Mesenchymal stem cell (in vitro differentiated cells and primary cell): ENCODE data around the gene FAM135A.

Experiments used
- DNase-seq: peaks from one replicate; pipeline ENCODE4 v3.0.0-alpha.2; 2013
- H2AFZ ChIP-seq: one replicate; pipeline ENCODE4 v1.6.1; 2013; ENCODE audit warnings: low read depth, mild to moderate bottlenecking, control low read depth, inconsistent platforms, low read length, moderate library complexity
- H2AK5ac ChIP-seq: 2 replicates; pipeline ENCODE4 v1.6.1; 2013; ENCODE audit warnings: low read length, moderate library complexity, mild to moderate bottlenecking, inconsistent platforms; ENCODE audit not compliant: severe bottlenecking
- H2BK120ac ChIP-seq: one replicate; pipeline ENCODE4 v1.6.1; 2013; ENCODE audit warnings: low read depth, mild to moderate bottlenecking, inconsistent platforms, low read length, moderate library complexity
- H2BK12ac ChIP-seq, 2 experiments: one replicate each; pipeline ENCODE4 v1.6.1; 2013; ENCODE audit warnings: inconsistent platforms in 2 of 2, low read length in 2 of 2, mild to moderate bottlenecking in 2 of 2, moderate library complexity in 2 of 2, control low read depth in 1 of 2
- H2BK15ac ChIP-seq: one replicate; pipeline ENCODE4 v1.6.1; 2013; ENCODE audit warnings: mild to moderate bottlenecking, low read depth, inconsistent platforms; ENCODE audit not compliant: poor library complexity, severe bottlenecking
- H2BK5ac ChIP-seq: 2 replicates; pipeline ENCODE4 v1.6.1; 2013; ENCODE audit warnings: low read depth, mild to moderate bottlenecking, low read length, control low read depth, inconsistent platforms; ENCODE audit not compliant: poor library complexity, severe bottlenecking
- H3K14ac ChIP-seq, 2 experiments: one replicate each; pipeline ENCODE4 v1.6.1; 2013; ENCODE audit warnings: inconsistent platforms in 2 of 2, low read length in 2 of 2, control low read depth in 1 of 2, mild to moderate bottlenecking in 1 of 2, moderate library complexity in 1 of 2
- H3K18ac ChIP-seq, 2 experiments: one replicate each; pipeline ENCODE4 v1.6.1; 2013; ENCODE audit warnings: inconsistent platforms in 2 of 2, low read length in 2 of 2, control low read depth in 1 of 2, low read depth in 1 of 2, mild to moderate bottlenecking in 1 of 2
- H3K23ac ChIP-seq, 2 experiments: one replicate each; pipeline ENCODE4 v1.6.1; 2013; ENCODE audit warnings: inconsistent platforms in 2 of 2, low read length in 2 of 2, mild to moderate bottlenecking in 2 of 2, moderate library complexity in 2 of 2, control low read depth in 1 of 2
- H3K27ac ChIP-seq: 2 replicates; pipeline ENCODE4 v1.5.1; 2013; ENCODE audit warnings: mild to moderate bottlenecking, moderate library complexity, low read length, control low read depth, inconsistent platforms; ENCODE audit not compliant: poor library complexity, severe bottlenecking
- H3K27me3 ChIP-seq, 2 experiments: 2 replicates each; pipeline versions ENCODE4 v1.6.1 to v1.7.0; 2013; ENCODE audit warnings: low read length in 2 of 2, mild to moderate bottlenecking in 2 of 2, moderate library complexity in 2 of 2, control low read depth in 1 of 2, inconsistent platforms in 1 of 2; ENCODE audit not compliant: control insufficient read depth in 1 of 2, insufficient read depth in 1 of 2
- H3K36me3 ChIP-seq, 2 experiments: 2 replicates each; pipeline versions ENCODE4 v1.6.1 to v1.7.0; 2013; ENCODE audit warnings: low read length in 2 of 2, control low read depth in 1 of 2, inconsistent platforms in 1 of 2, low read depth in 1 of 2, mild to moderate bottlenecking in 1 of 2; ENCODE audit not compliant: insufficient read depth in 2 of 2, control insufficient read depth in 1 of 2
- H3K4ac ChIP-seq, 2 experiments: one replicate each; pipeline ENCODE4 v1.6.1; 2013; ENCODE audit warnings: inconsistent platforms in 2 of 2, low read length in 2 of 2, mild to moderate bottlenecking in 2 of 2, moderate library complexity in 2 of 2, control low read depth in 1 of 2, low read depth in 1 of 2
- H3K4me1 ChIP-seq: 2 replicates; pipeline ENCODE4 v1.6.1; 2013; ENCODE audit warnings: low read depth, low read length, control low read depth; ENCODE audit not compliant: control insufficient read depth, insufficient read depth
- H3K4me2 ChIP-seq: 2 replicates; pipeline ENCODE4 v1.6.1; 2013; ENCODE audit warnings: low read length, mild to moderate bottlenecking, inconsistent platforms; ENCODE audit not compliant: poor library complexity, severe bottlenecking
- H3K4me3 ChIP-seq, 2 experiments: 2 replicates each; pipeline versions ENCODE4 v1.5.1 to v1.7.0; 2013; ENCODE audit warnings: low read length in 2 of 2, mild to moderate bottlenecking in 2 of 2, control low read depth in 1 of 2, low read depth in 1 of 2; ENCODE audit not compliant: insufficient read depth in 1 of 2
- H3K79me1 ChIP-seq: replicated peaks from 2 replicates; pipeline ENCODE4 v1.6.1; 2013; ENCODE audit warnings: mild to moderate bottlenecking, control low read depth, low read length, inconsistent platforms; ENCODE audit not compliant: poor library complexity, severe bottlenecking
- H3K9ac ChIP-seq: 2 replicates; pipeline ENCODE4 v1.7.0; 2013; ENCODE audit warnings: mild to moderate bottlenecking, low read length, moderate library complexity
- H3K9me3 ChIP-seq: 2 replicates; pipeline ENCODE4 v1.7.0; 2013; ENCODE audit warnings: mild to moderate bottlenecking, low read length; ENCODE audit not compliant: control insufficient read depth
- H4K8ac ChIP-seq: one replicate; pipeline ENCODE4 v1.6.1; 2013; ENCODE audit warnings: inconsistent platforms, mild to moderate bottlenecking, low read length, moderate library complexity
- H4K91ac ChIP-seq: one replicate; pipeline ENCODE4 v1.6.1; 2013; ENCODE audit warnings: mild to moderate bottlenecking, low read length, inconsistent platforms
- WGBS: methylation state at CpG from one replicate; pipeline ENCODE4 v1.1.7; 2013; ENCODE audit warnings: mixed read lengths; 5-methylcytosine and 5-hydroxymethylcytosine counted together

Gene FAM135A

DNA sequence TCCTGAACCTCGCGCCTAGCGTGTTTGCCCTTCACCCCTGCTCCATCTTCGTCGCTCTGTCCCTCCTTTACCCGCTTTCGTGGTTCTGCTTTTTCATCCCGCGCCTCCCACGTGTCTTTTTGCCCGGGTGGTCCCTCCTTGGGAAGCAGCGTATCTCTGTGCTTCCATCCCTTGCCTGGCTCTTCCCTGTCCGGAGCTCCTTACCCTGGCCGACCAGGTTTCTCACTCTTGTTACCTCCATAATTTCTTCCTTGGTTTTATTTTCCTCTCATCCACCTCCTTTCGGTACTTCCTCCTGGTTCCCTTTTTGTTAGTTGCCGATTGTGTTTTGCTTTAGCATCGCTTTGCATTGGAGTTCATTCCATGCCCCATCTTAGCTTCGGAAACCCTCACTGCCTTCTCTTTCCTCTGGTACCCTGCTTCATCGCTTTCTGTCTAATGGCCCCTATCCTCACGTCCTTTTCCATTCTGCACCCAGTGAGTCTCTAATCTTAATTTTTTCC lies 735 bp downstream of the FAM135A start:
- peak overlapping the region; percentile 96 for H3K9ac ChIP-seq
- under 1% methylated on average over 20 of the region's 20 CpGs for WGBS
- no peak overlapping the region for H3K27ac ChIP-seq
- peak overlapping the region in 1 of 2 experiments; percentile 68 for H3K4ac ChIP-seq
- H3K4me3 ChIP-seq = peak overlapping the region; percentile 88 to 97
- no peak overlapping the region for H2AK5ac ChIP-seq
- no peak overlapping the region for H3K23ac ChIP-seq
- H3K18ac ChIP-seq = peak overlapping the region; percentile 64 to 91
- peak overlapping the region in 1 of 2 experiments; percentile 87 for H3K14ac ChIP-seq
- DNase-seq = peak; percentile 35
- peak overlapping the region; percentile 97 for H2AFZ ChIP-seq
- no peak overlapping the region for H2BK15ac ChIP-seq
- peaks cover 16% of the 10 kb centered on the region for H3K79me1 ChIP-seq
- no peaks in the 10 kb centered on the region for H3K27me3 ChIP-seq
- H2BK5ac ChIP-seq = no peak overlapping the region
- peaks cover 3 to 5% of the 10 kb centered on the region in 2 experiments for H3K36me3 ChIP-seq
- peak overlapping the region; percentile 69 for H3K4me2 ChIP-seq
- no peak overlapping the region for H2BK120ac ChIP-seq
- no peak overlapping the region for H4K8ac ChIP-seq
- H3K9me3 ChIP-seq = no peaks in the 10 kb centered on the region
- H2BK12ac ChIP-seq = peak overlapping the region in 1 of 2 experiments; percentile 68
- peaks cover 3% of the 10 kb centered on the region for H3K4me1 ChIP-seq
- H4K91ac ChIP-seq = peak overlapping the region; percentile 30

DNA sequence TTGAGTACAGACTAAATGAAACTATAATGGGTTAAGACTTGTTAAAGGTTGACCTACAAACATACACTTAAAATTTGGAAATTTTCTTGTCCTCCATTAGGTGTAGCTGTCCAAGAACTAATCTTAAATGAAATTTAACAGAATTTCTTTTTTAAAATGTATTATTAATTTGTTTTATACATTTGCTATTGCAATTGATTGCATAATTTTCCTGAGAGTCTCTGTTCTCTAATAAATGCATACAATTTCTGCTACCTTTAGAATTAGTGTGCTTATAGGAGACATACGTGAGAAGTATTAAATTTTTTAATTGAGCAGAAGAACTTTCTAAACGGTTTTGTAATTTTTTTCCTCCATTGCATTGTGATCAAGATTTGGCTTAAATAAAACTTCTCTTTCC lies 1.5 kb downstream of the FAM135A start:
- H4K91ac ChIP-seq = no peak overlapping the region
- H3K9ac ChIP-seq = no peak overlapping the region
- no peak overlapping the region for H3K23ac ChIP-seq
- H4K8ac ChIP-seq = no peak overlapping the region
- H2AK5ac ChIP-seq = no peak overlapping the region
- H3K27ac ChIP-seq = no peak overlapping the region
- H3K18ac ChIP-seq = no peak overlapping the region
- no peak overlapping the region for H3K4me2 ChIP-seq
- H2AFZ ChIP-seq = no peak overlapping the region
- H3K4me3 ChIP-seq = peak overlapping the region in 1 of 2 experiments; percentile 97
- peaks cover 3 to 5% of the 10 kb centered on the region in 2 experiments for H3K36me3 ChIP-seq
- no peak overlapping the region for H2BK120ac ChIP-seq
- DNase-seq = no peak
- no peak overlapping the region for H3K4ac ChIP-seq
- H3K79me1 ChIP-seq = peaks cover 16% of the 10 kb centered on the region
- WGBS = no CpG with 5 or more reads among the region's 2 CpGs
- H2BK5ac ChIP-seq = no peak overlapping the region
- no peak overlapping the region for H2BK12ac ChIP-seq
- no peaks in the 10 kb centered on the region for H3K27me3 ChIP-seq
- H3K9me3 ChIP-seq = no peaks in the 10 kb centered on the region
- no peak overlapping the region for H2BK15ac ChIP-seq
- H3K4me1 ChIP-seq = peaks cover 3% of the 10 kb centered on the region
- H3K14ac ChIP-seq = no peak overlapping the region

DNA sequence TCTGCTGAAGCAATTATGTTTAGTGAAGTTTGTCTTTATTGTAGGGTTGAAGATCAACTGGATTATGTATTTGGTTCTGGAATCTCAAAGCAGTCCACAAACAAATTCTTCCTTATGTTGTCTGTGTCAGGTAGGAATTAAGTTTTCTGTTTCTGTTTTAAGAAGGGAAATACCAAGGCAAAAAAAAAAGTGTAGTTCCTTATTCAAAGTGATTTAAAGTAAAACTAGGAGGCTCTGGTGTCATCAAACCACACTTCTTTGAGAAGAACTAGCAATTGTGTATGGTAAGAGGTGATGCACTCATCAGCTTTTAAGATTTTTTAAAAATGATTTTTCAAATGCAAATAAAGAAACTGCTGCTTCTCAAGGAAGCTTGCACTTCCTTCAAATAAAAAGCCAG lies 1.9 kb downstream of the FAM135A start:
- peak; percentile 3 for DNase-seq
- Histone ChIP-seq H3K36me3 (peaks cover 3 to 5% of the 10 kb centered on the region in 2 experiments), H2AK5ac (no peak overlapping the region), H4K91ac (no peak overlapping the region), H3K23ac (no peak overlapping the region), H3K18ac (no peak overlapping the region), H3K27ac (no peak overlapping the region), H4K8ac (no peak overlapping the region), H2BK120ac (no peak overlapping the region), H2BK5ac (no peak overlapping the region), H3K9ac (no peak overlapping the region), H3K4me2 (no peak overlapping the region), H3K14ac (no peak overlapping the region), H3K4me3 (no peak overlapping the region), H3K4me1 (peaks cover 3% of the 10 kb centered on the region), H3K4ac (no peak overlapping the region), H3K79me1 (peaks cover 20% of the 10 kb centered on the region), H2BK12ac (no peak overlapping the region), H2AFZ (no peak overlapping the region), H3K9me3 (no peaks in the 10 kb centered on the region), H3K27me3 (no peaks in the 10 kb centered on the region), H2BK15ac (no peak overlapping the region)

DNA sequence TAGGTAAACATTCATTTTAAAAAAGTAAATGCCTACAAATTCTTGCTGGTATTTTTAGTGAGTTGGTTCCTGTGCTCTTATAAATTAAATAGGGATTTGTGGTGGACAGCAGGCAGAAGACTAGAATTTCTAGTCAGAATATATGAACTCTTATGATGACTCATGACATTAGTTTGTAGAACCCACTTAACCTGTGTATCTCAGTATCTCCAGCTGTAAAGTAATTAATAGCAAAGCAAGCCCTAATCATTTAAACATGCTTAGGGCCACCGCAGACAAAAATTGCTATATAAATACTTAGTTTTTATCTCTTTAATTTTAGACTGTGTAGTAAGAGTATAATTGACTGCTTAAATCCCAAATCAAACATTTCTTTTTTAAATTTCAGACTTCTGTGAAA lies 2.4 kb downstream of the FAM135A start:
- no peak overlapping the region for H2AFZ ChIP-seq
- no peak overlapping the region for H2BK5ac ChIP-seq
- no peak overlapping the region for H3K23ac ChIP-seq
- no peak overlapping the region for H3K14ac ChIP-seq
- WGBS = no CpG with 5 or more reads among the region's 1 CpG
- H3K4me2 ChIP-seq = no peak overlapping the region
- H2BK12ac ChIP-seq = no peak overlapping the region
- no peak overlapping the region for H2AK5ac ChIP-seq
- H2BK15ac ChIP-seq = no peak overlapping the region
- peaks cover 21% of the 10 kb centered on the region for H3K79me1 ChIP-seq
- H3K18ac ChIP-seq = no peak overlapping the region
- no peak overlapping the region for H2BK120ac ChIP-seq
- no peaks in the 10 kb centered on the region for H3K27me3 ChIP-seq
- H3K4me3 ChIP-seq = no peak overlapping the region
- H3K27ac ChIP-seq = no peak overlapping the region
- no peak overlapping the region for H4K91ac ChIP-seq
- peaks cover 3 to 5% of the 10 kb centered on the region in 2 experiments for H3K36me3 ChIP-seq
- H3K9me3 ChIP-seq = no peaks in the 10 kb centered on the region
- peak; percentile 18 for DNase-seq
- H4K8ac ChIP-seq = no peak overlapping the region
- peaks cover 3% of the 10 kb centered on the region for H3K4me1 ChIP-seq
- no peak overlapping the region for H3K4ac ChIP-seq
- H3K9ac ChIP-seq = no peak overlapping the region
